SU-DHL-6 (cell line): ENCODE results near the gene RPS6KA4.

Experiments used
- CTCF ChIP-seq: fragments of 200-600 bp; sonication (generic); IDR thresholded peaks from one replicate; pipeline ENCODE4 v1.5.1; 2017; ENCODE audit warnings: antibody characterized with exemption, mild to moderate bottlenecking, low read length, moderate library complexity; ENCODE audit not compliant: insufficient read depth, poor library complexity, severe bottlenecking
- EZH2phosphoT487 ChIP-seq: fragments of 200-600 bp; sonication (generic), shearing (Covaris generic); conservative IDR thresholded peaks from 2 replicates; pipeline ENCODE4 v1.6.1; 2018; ENCODE audit warnings: mild to moderate bottlenecking, antibody characterized with exemption, low read length, moderate library complexity, mixed read lengths

GRCh38 chr11:64353715-64354506 lies 5.1 kb upstream of the RPS6KA4 start:
- no peak for TF ChIP-seq CTCF
- TF ChIP-seq EZH2phosphoT487 = no peak
